IPS-NIHi7 (cell line): Measurements from ENCODE around the gene CRACDL.
"Not testable (repeated sequence)": the region's sequence is repeated elsewhere in the genome, so short reads cannot be mapped to it uniquely, and the experiment has no call there.

Experiments used
- DNase-seq: peaks from one replicate; pipeline ENCODE4 v3.0.0; 2012; ENCODE audit warnings: mixed read lengths; ENCODE audit errors: extremely low spot score

The CRACDL gene

DNA sequence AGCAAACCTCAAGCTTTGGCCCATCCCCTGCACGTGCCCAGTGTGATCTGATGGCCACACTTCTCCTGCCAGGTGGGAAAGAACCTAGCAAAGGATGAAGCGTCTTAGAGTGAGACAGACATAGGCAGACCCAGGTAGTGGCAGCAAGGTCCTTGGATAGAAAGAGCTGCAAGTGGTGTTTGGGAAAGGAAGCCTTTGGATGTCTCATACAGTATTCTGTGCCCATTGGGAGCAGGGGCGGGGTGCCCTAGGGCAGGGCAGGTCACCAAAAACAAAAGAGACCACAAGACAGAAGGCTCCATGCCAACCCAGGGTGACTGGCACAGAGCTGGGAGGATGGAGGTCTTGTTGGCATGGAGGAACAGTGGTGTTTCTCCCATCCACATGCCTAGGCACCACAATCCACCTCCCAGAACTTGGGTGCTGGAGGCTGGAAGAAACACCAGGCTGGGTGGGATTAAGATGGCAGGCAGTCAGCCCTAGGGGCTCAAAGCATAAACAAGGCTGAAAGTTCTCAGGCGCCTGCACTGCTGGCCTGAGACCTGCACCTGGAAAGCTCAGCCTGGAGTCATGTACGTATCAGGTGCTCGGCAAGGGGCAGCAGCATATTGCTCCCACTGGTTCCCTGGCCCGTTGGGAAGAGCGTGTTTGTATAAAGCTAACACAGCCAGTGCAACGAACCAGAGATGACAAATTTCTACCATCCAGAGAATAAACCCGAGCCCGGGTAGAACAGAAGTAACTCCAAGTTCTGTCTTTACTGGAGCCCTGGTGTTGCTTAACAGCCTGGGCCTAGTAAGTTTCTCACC is 52.9 kb downstream of the CRACDL start:
- DNase-seq: peak; percentile 4

DNA sequence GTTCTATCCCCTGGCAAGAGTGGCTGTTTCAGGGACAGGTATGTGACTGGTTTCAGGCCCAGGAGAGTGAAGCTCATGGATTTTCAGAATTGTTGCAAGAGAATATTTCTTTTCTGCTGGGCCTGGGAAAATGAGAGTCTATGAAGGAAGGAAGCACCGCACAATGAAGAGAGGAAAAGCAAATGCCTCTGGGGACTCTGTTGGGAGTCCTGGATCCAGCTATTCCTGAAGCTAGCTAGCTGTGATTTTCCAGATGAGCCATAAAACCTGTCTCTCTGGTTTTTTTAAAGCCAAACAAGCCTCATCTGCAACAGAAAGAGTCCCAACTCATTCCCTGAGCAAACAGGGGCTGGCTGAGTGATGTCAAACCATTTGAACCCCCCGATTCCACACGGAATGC is 53.7 kb downstream of the CRACDL start:
- no peak for DNase-seq

DNA sequence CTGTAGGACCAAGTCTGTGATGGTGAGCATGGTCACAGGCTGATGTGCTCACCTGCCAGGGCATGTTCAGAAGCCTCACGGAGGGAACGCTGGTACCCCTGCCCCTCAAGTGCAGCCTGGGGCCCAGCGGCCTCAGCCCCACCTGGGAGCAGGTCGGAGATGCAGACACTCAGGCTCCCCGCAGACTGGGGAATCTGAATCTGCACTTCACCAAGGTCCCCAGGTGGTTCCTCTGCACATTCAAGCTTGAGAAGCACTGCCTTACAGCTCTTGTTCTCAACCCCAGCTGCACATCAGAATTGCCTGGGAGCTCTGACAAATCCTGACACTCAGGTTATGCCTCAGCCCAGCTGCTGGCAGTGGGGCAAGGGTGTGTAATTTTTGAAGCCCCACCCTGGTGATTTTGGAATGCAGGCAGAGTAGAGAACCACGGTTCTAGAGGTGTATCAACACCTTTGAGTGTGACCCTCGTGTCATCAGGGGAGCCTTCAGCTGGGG is 54.8 kb downstream of the CRACDL start:
- peak; percentile 4 for DNase-seq

DNA sequence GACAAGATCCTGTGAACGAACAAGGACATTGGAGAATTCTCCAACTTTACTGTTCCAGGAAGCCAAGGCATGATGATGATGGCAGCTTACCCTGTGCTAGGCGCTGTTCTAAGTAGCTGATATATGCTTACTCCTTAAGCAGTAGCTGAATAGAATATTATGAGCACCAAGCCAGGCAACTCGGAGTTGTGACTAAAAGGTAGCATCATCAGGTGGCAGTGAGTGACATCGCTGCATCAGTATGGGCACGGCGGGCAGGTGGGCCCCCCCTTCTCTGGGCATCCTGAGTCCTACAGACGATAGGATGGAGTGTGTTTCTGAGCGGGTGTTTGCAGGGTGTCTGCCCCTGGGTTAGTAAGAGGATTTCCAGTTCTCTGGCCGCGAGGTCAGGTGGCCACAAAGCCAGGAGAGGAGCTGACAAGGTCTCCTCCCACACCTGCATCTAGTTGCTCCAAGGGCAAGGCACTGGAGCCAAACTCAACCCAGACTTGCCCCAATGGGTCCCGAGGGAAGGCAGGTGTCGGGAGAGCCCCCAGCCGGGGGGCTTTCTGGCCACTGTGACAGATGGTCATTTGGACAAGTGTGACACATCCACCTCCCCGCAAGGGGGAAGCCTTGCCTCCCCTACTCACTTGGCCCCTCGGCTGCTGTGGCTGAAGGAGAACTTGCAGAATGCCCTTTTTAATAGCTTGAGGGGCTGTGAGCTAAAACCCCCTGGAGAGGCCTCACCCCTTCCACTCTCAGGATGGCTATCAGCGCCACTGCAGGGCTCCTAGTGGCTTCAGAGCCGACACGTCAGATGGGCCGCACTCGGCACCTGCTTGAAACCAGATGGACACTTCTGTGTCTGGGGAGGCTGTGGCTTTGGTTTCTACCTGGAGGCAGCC is 55.5 kb downstream of the CRACDL start:
- peak; percentile 21 for DNase-seq

DNA sequence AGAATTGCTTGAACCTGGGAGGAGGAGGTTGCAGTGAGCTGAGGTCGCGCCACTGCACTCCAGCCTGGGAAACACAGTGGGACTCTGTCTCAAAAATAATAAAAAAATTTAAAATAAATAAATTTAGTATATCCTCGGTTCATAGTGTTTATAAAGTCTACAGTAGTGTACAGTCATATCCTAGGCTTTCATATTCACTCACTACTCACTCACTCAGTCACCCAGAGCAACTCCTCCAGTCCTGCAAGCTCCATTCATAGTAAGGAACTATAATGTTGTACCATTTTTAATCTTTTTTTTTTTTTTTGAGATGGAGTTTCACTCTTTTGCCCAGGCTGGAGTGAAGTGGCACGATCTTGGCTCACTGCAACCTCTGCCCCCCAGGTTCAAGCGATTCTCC is 58.4 kb downstream of the CRACDL start:
- DNase-seq: not testable (repeated sequence)

DNA sequence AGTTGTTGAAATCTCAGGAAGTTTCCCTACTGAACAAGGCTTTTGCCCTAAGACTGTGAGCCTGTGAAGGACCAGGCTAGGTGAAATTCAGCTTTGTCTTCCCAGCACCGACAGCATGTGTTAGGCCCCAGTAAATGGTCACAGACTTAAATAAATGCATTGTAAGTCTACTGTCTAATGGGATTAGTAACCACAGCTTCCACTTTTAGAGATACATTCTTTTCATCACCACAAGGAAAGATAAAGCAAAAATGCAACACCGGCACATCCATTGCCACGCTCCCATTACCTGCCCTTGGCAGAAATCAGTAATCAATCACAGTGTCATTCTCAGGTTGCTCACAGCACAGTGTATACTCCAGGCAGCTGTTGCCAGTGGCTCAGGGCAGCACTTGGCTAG is 59.3 kb downstream of the CRACDL start:
- no peak for DNase-seq

DNA sequence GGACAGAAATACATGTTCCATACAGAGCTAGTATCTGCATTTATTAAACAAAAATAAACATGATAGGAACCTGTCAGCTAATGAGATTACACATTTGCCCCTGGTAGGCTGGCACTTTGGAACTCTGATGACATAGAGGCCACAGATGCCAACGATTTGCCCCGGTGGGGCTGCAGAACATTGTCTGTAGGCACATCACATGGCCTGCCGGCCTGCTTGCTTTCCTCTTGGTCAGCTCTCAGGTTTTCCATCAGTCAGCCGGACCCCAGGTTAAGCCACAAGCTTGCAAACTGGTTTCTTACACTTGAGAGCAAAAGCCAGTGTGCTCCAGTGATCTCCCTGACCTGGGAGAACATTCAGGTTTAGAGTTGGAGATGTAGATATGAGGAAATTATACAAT is 60.3 kb downstream of the CRACDL start:
- no peak for DNase-seq

DNA sequence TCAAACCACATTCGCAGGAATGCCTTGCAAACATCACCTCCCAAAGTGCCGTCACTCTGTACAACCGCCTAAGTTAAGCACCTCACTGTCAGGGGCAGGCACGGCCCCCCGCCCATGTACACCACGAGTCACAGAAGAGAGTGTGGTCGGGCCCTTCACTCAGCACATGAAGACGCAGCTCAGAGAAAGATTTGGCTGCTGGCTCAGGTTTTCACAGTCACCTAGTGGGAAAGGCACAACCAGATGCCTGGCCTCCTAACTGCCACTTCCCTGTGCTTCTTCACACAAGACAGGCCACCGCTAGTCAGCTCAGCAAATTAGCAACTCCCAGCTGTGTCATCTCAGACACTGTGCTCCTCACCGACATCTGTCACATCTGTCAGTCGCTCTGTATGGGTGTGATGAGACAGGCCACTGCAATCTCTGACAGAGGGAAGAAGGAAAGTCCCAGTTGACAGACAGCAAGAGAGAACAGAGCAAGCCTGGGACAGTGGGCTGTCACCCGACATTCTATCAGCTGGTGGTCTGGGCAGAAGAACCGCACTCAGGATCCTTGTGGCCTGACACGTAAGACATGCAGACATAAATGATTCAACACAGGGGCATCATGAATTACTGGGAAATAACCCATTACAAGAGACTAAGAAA is 60.8 kb downstream of the CRACDL start:
- no peak for DNase-seq

DNA sequence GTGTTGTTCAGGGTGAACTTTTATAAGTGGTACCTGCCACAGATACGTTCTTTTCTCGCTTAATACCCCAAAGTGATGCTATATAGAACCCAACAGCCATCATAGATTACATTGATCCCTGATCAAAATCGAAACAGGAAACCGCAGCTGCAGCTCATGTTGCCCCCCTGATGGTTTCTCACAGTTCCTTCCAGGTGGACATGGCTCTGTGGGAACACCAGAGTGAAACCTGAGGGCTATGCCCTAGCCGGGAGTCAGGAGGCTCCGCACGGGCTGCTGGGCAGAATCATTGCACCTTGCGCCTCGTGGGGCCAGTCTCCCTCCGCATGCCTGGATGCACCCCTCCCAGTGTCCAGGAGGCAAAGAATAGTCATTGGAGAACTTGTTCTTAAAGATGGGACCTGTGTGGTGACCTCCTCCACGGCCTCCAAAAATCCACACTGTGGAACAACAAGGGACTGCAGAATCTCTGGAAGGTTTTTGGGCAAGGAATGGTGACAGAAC is 61.8 kb downstream of the CRACDL start:
- no peak for DNase-seq

DNA sequence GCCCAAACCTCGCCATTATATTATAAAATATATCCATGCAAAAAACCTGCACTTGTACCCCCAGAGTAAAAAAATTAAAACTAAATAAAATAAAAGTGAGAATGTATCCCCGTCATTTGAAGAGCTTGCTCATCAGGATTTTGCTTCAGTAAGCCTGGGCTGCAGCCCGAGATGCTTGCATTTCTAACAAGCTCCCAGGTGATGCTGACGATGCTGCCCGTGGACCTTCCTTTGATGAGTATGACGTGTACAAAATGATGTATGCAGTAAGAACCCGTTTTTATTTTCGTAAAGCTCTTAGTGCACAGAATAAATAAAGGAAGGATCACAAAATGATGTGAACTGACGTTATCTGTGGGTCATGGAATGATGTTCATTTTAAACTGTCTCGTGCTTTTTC is 63.5 kb downstream of the CRACDL start:
- DNase-seq: no peak

DNA sequence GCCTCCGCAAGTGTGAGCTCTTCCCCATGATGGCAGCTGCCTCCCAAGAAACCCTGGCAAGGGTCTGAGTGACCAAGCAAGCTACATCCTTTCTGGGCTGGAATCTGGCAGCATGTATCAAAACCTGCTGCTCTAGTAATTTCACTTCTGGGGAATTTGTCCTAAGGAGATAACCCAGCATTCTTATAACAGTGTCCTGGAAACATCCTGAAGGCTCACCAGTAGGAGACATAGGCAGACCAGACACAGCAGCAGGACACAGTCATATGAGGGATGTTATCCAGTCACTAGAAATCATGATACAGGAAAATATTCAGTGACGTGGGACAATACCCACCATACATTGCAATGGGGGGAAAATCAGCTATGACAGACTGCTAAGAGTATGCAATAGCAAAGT is 64.5 kb downstream of the CRACDL start:
- no peak for DNase-seq

DNA sequence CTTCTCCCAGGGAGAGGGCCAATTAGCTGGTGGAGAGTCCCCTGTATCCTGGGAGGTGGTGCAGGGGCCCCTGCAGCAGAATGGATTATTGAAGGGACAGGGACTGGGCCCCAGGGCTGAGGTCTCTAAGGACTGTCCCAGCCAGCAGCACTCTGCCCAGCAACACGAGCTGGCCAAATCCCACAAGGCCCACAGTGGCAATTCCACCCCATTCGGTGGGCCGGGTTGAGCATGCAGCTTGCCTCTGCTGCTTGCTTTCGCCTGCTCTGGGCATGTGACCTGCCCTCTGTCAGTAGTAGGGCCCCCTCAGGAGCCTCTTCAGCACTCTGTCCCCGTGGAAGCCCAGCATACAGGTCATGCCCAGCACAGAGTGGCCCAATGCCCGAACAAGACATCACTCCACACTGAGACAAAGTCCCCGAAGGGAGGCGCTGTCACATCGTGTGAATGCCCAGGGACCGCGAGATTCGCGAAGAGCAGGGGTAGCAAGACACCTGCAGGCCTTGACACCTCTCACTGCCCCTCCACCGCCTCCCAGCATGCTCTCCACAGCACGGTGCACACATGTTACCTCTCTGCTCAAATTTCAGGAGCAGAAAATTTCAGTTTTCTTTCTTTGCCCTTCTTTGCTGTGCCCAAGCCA is 65.4 kb downstream of the CRACDL start:
- DNase-seq: no peak

DNA sequence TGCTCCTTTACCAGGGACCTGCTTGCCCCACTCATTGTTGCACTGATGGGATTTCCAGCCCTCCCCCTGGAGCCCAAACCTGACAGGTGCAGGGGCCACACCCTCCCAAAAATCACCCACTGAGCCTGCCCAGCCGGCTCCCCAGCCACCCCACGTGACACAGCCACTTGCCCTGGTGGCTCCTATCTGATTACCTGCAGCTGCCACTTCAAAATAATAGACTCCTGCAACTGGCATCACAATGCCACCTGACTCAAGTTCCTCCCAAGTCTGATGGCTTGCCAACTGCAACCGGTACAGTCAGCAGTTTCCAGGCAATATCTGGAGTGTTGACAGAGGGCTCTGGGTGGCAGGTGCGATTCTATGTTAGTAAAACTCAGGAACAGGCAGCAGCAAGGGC is 66.2 kb downstream of the CRACDL start:
- no peak for DNase-seq

DNA sequence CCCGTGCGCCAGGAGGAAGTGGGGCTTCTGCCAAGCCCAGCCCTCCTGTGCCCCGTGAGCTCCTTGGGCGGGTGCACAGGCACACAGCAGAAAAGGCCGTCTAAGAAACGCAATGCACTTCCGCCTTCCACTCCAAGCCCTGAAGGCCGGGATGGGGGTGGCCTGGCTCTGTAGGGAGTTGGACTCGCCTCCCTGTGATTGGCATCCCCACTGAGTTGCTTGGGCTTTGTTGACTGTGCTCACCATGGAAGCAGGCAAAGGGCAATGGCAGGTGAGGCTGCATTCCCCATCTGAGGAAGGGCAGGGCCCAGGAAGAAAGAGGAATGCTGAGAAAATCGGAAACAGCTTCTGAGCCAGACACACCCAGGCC is 66.8 kb downstream of the CRACDL start:
- no peak for DNase-seq

DNA sequence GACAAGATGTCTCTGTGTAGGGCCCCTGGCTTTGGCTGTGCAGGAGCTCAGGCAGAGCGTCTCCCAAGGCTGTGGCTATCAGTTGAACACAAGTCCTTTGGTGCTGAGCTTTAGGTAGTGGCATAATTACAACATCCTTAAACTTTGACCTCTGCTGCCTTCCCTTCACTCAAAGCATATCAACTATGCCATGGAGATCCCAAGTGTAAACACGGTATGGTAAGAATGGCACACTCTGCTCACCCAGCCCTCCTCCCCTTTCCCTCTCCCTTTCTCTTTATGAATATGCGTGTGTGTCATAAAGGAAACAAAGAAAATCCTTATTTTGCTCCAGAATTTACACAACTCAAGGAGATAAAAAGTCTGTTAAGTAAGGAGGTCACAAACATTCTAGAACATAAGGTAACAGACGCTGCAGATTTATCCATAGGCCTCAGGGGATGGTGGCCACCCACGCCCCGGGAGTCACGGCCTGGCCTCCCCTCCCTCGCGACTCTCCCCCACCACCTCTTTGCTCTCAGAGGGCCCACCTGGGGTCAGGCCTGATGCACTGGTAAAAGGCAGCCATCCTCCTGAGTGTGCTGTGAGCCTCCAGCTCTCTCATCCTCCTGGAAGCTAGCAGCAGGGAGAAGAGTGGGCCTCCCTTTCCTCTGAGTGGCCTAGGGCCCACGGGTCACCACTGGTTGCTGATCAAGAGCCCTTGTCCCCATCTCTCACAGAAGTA is 67.3 kb downstream of the CRACDL start:
- no peak for DNase-seq

DNA sequence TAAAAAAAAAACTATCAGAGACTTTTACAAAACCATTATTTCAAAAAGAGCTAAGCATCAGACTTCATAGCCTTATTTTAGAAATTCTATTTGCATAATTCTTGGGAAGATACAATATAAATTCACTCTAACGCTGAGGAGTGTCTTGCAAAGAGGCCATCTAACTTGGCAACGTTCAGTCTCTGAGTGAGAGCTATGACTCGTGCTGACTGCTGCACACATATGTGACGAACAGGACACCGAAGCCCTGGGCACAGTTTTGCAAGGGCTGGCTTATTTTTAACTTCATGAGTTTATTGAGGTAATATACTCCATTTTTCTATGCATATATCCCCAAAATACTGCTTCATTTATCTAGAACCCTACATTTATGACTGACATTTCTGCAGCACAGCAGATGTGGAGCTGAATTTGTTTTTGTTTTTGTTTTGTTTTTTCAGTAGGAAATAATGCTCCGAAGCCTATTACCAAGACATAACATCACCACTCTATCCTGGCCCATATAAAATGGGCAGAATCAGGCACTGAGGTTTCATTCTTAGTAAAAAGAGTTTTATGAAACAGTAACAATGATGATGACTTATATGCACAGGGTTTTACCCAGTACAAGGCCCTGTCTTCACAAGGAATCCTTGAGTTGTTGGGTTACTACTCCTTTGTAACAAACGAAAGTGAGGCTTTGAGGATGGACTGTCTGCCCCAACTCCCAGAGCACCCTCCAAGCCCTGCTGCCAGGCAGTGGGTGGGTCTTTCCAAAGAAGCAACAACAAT is 68.3 kb downstream of the CRACDL start:
- DNase-seq: no peak

DNA sequence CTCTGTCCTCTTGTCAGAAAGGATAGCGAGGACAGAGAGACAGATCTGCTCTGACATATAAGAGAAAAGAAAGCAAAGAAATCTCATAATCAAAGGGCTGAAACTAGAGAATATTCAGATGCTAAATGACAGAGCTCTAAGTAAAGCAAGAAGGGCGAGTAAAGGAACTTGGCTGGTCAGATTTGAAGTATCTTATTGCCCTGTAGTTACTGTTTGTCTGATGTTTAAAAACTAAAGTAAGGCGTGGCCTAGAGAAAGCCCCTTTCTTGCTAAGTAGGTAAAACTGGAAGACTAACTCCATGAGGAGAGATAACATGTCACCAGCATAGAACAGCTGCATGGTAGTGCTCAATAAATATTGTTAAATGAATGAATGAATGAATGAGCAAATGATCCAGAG is 70.0 kb downstream of the CRACDL start:
- no peak for DNase-seq

DNA sequence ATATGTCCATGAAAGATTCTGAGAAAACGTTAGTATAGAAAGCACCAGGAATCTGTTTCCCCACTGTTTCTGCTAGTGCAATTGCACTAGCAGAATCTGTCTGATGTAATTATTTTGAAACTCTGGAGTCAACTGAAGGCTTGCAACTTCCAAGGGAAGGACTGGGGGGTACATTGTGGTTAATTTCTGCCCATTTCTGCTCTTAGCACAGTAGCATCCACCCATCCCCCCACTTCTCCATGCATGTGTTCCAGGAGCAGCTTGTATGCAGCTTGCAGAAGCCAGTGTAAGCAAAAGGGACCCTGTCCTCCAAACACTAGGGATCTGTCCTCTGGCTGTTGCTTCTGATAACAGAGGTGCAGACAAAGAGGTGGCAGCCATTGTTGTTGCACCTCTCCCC is 74.4 kb downstream of the CRACDL start:
- no peak for DNase-seq

DNA sequence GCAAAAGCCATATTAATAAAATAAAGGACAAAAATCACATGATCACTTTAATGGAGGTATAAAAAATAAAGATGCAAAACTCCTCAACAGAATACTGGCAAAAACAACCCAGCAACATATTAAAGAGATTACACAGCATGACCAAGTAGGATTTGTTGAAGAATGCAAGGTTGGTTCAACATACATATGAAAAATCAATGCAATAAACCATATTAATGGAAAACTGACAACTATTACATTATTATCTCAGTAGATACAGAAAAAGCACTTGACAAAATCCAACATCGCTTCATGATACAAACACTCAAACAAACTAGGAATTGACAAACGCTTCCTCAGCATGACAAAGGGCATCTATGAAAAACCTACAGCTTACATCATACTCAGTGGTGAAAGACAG is 76.7 kb downstream of the CRACDL start:
- no peak for DNase-seq

DNA sequence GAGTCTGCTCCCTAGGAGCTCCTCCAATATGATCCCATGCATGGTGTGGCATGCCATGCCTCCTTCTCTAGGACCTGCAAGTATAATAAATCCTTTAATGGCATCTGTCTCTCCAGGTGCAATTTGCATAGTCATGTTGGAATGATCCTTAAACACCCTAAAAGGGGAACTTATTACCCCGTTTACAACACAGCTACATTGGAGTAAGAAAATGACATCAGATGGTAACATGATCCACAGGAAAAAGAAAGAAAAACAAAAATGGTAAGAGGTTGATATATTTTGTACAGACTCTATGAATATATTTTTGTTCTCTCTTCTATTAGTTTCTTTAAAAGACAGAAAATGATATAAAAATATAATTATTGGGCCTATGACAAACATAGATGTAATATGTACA is 79.0 kb downstream of the CRACDL start:
- no peak for DNase-seq
